HepG2 (cell line): ENCODE results near the gene VAMP5. TPM values are rescaled to one million over a fixed set of nuclear protein-coding genes. Genes with fewer than 3 reads are reported as not detected.

ENCODE experiments used
- AKAP8 ChIP-seq: sonication (generic); formaldehyde crosslinking; IDR thresholded peaks from 2 replicates; pipeline ENCODE4 v1.5.1; 2020; ENCODE audit warnings: mild to moderate bottlenecking, missing genetic modification reagents
- ARID4A ChIP-seq: sonication (generic); formaldehyde crosslinking; IDR thresholded peaks from 2 replicates; pipeline ENCODE4 v1.5.0; 2020; ENCODE audit warnings: mild to moderate bottlenecking, missing genetic modification reagents, borderline replicate concordance
- GZF1 ChIP-seq: sonication (generic); formaldehyde crosslinking; IDR thresholded peaks from 2 replicates; pipeline ENCODE4 v1.5.1; 2020; ENCODE audit warnings: mild to moderate bottlenecking, missing genetic modification reagents
- HDAC1 ChIP-seq: sonication (generic); formaldehyde crosslinking; IDR thresholded peaks from 2 replicates; pipeline ENCODE4 v1.5.1; 2020; ENCODE audit warnings: mild to moderate bottlenecking, missing genetic modification reagents
- MBD4 ChIP-seq: IDR thresholded peaks from 2 replicates; pipeline ENCODE4 v1.6.1; 2012; ENCODE audit warnings: low read length, inconsistent platforms, borderline replicate concordance
- MLXIP ChIP-seq: sonication (generic); formaldehyde crosslinking; IDR thresholded peaks from 2 replicates; pipeline ENCODE4 v1.9.0; 2021; ENCODE audit warnings: missing genetic modification reagents, borderline replicate concordance
- PAF1 ChIP-seq: IDR thresholded peaks from 2 replicates; pipeline ENCODE4 v1.6.1; 2016; ENCODE audit warnings: missing genetic modification reagents, missing compliant biosample characterization
- ZNF501 ChIP-seq: sonication (generic); formaldehyde crosslinking; IDR thresholded peaks from 2 replicates; pipeline ENCODE4 v1.5.1; 2020; ENCODE audit warnings: mild to moderate bottlenecking, moderate library complexity, missing genetic modification reagents
- ZNF616 ChIP-seq: sonication (generic); formaldehyde crosslinking; IDR thresholded peaks from 2 replicates; pipeline ENCODE4 v1.5.0; 2020; ENCODE audit warnings: low read depth, mild to moderate bottlenecking, missing genetic modification reagents
- ZNF672 ChIP-seq: sonication (generic); formaldehyde crosslinking; IDR thresholded peaks from 2 replicates; pipeline ENCODE4 v1.8.1; 2022; ENCODE audit warnings: missing genetic modification reagents
- ZNF775 ChIP-seq: sonication (generic); formaldehyde crosslinking; IDR thresholded peaks from 2 replicates; pipeline ENCODE4 v1.4.0; 2020; ENCODE audit warnings: missing genetic modification reagents, mild to moderate bottlenecking, moderate library complexity, borderline replicate concordance
- polyA plus RNA-seq, 8 experiments: library from polyadenylated mRNA; depleted of rRNA in 3 of 8; stranded (reverse) in 7 of 8; unstranded in 1 of 8; fragments of >200 nt; fragmentation: Illumina TruSeq in 4 of 8; extraction: Trizol in 4 of 8; gene quantifications; 2 replicates each; pipeline versions ENCODE4 v1.2.1 to v1.2.3, GENCODE V29; 2011 to 2016; ENCODE audit warnings: low read depth in 4 of 8, missing spikeins in 1 of 8, mixed read lengths in 1 of 8; ENCODE audit not compliant: insufficient read depth in 1 of 8
- total RNA-seq, 5 experiments: library from RNA; depleted of rRNA; stranded (reverse); fragments of >200 nt; fragmentation: Illumina TruSeq; extraction: Trizol; gene quantifications; 2 replicates each; pipeline ENCODE4 v1.2.3, GENCODE V29; 2016; ENCODE audit warnings: low read depth in 1 of 5
- TF ChIP-seq, protein P1 (sequence below): sonication (generic); formaldehyde crosslinking; IDR thresholded peaks from 2 replicates; pipeline ENCODE4 v1.8.0; 2022; ENCODE audit warnings: missing genetic modification reagents, low read depth, mild to moderate bottlenecking, borderline replicate concordance
- TF ChIP-seq, protein P2 (sequence below): sonication (generic); formaldehyde crosslinking; IDR thresholded peaks from 2 replicates; pipeline ENCODE4 v1.8.0; 2022; ENCODE audit warnings: missing genetic modification reagents, mild to moderate bottlenecking, borderline replicate concordance
- TF ChIP-seq, protein P3 (sequence below): sonication (generic); formaldehyde crosslinking; IDR thresholded peaks from 2 replicates; pipeline ENCODE4 v1.4.0; 2020; ENCODE audit warnings: mild to moderate bottlenecking, missing genetic modification reagents

Gene VAMP5
- total and polyA plus RNA-seq, 2 of the 13 experiments (the other 11 are each of a cell fraction or from before 2014, with no cell fraction given) = 7.2 to 56.7 TPM

DNA sequence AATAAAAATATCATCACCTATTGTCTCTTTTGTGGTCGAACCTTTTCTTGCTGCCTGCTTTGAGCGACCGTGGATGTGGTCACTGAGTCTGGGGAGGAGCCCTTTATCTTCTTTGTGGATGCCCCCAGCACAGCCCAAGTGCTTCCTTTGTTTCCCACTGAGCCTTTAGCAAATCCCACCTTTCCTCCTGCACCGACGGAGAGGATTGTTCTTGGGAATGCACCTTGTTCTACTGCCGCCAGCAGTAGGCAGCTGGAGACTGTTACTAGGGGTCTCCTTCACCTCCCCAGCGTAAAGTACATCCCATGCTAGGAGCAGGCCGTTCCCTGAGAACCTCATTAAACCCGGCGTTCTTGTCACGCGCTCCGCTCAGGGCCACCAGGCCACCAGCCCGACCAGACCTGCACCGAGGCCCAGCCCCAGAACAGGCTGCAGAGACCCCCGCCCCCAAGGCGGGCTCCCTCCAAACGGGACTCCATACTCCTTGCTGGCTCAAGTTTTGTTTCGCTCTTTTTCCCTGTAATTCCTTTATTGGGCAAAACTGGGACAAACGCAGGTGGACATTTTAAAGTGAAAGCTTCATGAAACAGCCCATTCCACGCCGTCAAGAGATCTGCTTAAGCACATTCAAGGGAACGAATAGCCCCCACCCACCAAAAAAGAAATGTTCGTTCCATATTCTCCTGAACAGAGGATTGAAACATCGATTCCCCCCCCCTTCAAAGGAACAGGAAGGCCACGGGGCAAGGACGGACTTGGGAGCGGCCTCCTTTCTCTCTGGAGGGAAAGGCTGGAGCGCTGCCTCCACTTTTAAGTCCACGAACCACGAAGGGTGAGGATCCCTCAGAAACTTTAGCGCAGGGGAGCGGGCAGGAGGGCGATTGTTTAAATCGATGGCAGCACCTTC is 46.4 kb upstream of the VAMP5 start (continued):
- TF ChIP-seq, protein P1, sequence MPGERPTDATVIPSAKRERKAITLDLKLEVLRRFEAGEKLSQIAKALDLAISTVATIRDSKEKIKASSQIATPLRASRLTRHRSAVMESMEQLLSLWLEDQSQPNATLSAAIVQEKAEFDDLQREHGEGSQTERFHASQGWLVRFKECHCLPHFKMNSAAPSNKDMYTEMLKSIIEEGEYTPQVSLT (CRISPR knock-in tag) = no peak
- TF ChIP-seq PAF1 (CRISPR knock-in tag) = no peak
- TF ChIP-seq ARID4A (CRISPR knock-in tag) = no peak; the same call in 1 of the 2 replicates
- TF ChIP-seq, protein P2, sequence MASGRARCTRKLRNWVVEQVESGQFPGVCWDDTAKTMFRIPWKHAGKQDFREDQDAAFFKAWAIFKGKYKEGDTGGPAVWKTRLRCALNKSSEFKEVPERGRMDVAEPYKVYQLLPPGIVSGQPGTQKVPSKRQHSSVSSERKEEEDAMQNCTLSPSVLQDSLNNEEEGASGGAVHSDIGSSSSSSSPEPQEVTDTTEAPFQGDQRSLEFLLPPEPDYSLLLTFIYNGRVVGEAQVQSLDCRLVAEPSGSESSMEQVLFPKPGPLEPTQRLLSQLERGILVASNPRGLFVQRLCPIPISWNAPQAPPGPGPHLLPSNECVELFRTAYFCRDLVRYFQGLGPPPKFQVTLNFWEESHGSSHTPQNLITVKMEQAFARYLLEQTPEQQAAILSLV (CRISPR knock-in tag) = no peak
- TF ChIP-seq ZNF616 (CRISPR knock-in tag) = peak; percentile 31; the same call in 1 of the 2 replicates
- no peak; the same call in 1 of the 2 replicates for TF ChIP-seq AKAP8 (CRISPR knock-in tag)
- peak; percentile 51 for TF ChIP-seq HDAC1 (CRISPR knock-in tag)
- TF ChIP-seq MLXIP (CRISPR knock-in tag) = no peak
- TF ChIP-seq GZF1 = no peak; the same call in none of the 2 replicates
- TF ChIP-seq ZNF672 = no peak
- TF ChIP-seq ZNF775 = no peak
- TF ChIP-seq MBD4 = 0 out of 2 replicates have a peak, but pooled peaks have one; percentile 57
- TF ChIP-seq, protein P3, sequence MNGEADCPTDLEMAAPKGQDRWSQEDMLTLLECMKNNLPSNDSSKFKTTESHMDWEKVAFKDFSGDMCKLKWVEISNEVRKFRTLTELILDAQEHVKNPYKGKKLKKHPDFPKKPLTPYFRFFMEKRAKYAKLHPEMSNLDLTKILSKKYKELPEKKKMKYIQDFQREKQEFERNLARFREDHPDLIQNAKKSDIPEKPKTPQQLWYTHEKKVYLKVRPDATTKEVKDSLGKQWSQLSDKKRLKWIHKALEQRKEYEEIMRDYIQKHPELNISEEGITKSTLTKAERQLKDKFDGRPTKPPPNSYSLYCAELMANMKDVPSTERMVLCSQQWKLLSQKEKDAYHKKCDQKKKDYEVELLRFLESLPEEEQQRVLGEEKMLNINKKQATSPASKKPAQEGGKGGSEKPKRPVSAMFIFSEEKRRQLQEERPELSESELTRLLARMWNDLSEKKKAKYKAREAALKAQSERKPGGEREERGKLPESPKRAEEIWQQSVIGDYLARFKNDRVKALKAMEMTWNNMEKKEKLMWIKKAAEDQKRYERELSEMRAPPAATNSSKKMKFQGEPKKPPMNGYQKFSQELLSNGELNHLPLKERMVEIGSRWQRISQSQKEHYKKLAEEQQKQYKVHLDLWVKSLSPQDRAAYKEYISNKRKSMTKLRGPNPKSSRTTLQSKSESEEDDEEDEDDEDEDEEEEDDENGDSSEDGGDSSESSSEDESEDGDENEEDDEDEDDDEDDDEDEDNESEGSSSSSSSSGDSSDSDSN (CRISPR knock-in tag) = peak; percentile 34
- peak; percentile 81 for TF ChIP-seq ZNF501
